ENCODE results near the gene AMBP.

The AMBP gene

DNA sequence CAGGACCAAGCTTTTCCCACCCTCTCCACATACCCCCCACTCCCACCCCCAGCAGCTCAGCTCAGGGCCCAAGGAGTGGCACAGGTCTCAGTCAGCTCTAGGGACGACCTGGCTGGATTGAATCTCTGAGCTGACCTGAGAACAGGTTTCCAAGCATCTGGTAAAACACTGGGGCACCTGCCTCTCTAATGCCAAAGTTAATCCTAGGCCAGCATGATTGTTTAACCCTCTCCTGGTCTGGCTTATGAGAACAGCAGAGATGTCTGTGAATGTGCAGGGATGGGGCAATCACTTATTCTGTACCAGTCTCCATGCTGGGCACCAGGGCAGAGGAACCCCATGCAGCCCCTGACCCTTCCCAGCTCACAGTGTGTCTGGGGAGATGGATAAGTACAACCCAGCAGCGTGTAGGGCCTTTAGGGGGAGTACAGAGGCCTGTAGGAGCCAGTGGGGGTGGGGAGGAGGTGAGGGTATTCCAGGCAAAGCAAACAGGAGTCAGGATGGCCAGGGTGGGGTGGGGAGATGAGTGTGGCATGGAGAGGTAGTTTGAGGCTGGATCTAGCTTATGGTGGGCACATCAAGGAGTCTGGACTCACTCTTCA is 21.7 kb upstream of the AMBP start:
- Histone ChIP-seq H3K36me3 (ENCODE audit: insufficient read depth, low read length) (no peaks in the 10 kb centered on the region), H3F3A (ENCODE audit: low read depth) (no peaks in the 10 kb centered on the region), H3K27me3 (ENCODE audit: insufficient read depth, low read length, poor library complexity, severe bottlenecking) (no peaks in the 10 kb centered on the region), H3K9me2 (replicated peaks; ENCODE audit: low read depth, low read length) (no peaks in the 10 kb centered on the region), H3K4me2 (ENCODE audit: low read depth, low read length, poor library complexity, severe bottlenecking) (no peak overlapping the region), H3K4me1 (ENCODE audit: insufficient read depth, low read length, poor library complexity, severe bottlenecking) (no peaks in the 10 kb centered on the region), H3K4me3 (ENCODE audit: low read length, poor library complexity, severe bottlenecking) (no peak overlapping the region), H4K20me1 (ENCODE audit: insufficient read depth, low read length, poor library complexity, severe bottlenecking) (no peaks in the 10 kb centered on the region), H2AFZ (ENCODE audit: low read length) (no peak overlapping the region), H3K9ac (ENCODE audit: low read depth, low read length, poor library complexity, severe bottlenecking) (no peak overlapping the region), H3K9me3 (ENCODE audit: insufficient read depth, low read depth, low read length) (no peaks in the 10 kb centered on the region), H3K79me2 (ENCODE audit: insufficient read depth, low read length) (no peaks in the 10 kb centered on the region)
- TF ChIP-seq CTCF (conservative IDR thresholded peaks at IDR 0.05; ENCODE audit: low read length) (no peak), EZH2phosphoT487 (IDR thresholded peaks at IDR 0.05; ENCODE audit: borderline replicate concordance) (no peak)

- no peaks in the 10 kb centered on the region for H3K79me2 ChIP-seq (ENCODE audit: insufficient read depth, low read length)
- H4K20me1 ChIP-seq (ENCODE audit: insufficient read depth, low read length, poor library complexity, severe bottlenecking), result no peaks in the 10 kb centered on the region
- H3K27me3 ChIP-seq (ENCODE audit: insufficient read depth, low read length, poor library complexity, severe bottlenecking), result no peaks in the 10 kb centered on the region
- no peaks in the 10 kb centered on the region for H3K4me1 ChIP-seq (ENCODE audit: insufficient read depth, low read length, poor library complexity, severe bottlenecking)
- H3K36me3 ChIP-seq (ENCODE audit: insufficient read depth, low read length), result no peaks in the 10 kb centered on the region
- no peaks in the 10 kb centered on the region for H3K9me3 ChIP-seq (ENCODE audit: insufficient read depth, low read depth, low read length)
- no peaks in the 10 kb centered on the region for H3F3A ChIP-seq (ENCODE audit: low read depth)
- H2AFZ ChIP-seq (ENCODE audit: low read length), result no peak within 1 kb of the TSS
- TF ChIP-seq EZH2phosphoT487 (IDR thresholded peaks at IDR 0.05; ENCODE audit: borderline replicate concordance) (no peak), CTCF (conservative IDR thresholded peaks at IDR 0.05; ENCODE audit: low read length) (no peak)
- H3K9ac ChIP-seq (ENCODE audit: low read depth, low read length, poor library complexity, severe bottlenecking), result no peak within 1 kb of the TSS
- H3K9me2 ChIP-seq (replicated peaks; ENCODE audit: low read depth, low read length), result no peaks in the 10 kb centered on the region
- H3K4me2 ChIP-seq (ENCODE audit: low read depth, low read length, poor library complexity, severe bottlenecking), result no peak within 1 kb of the TSS
- H3K4me3 ChIP-seq (ENCODE audit: low read length, poor library complexity, severe bottlenecking), result no peak within 1 kb of the TSS
Measured at GRCh38 chr9:114098936-114099668, 21.0 kb upstream of the AMBP start, which contains the start of gene KIF12. TSS of gene KIF12 (minus strand) at chr9:114099292. CDS start at chr9:114099276, 16 bp downstream.

GRCh38 chr9:114098021-114098935 is 20.2 kb upstream of the AMBP start:
- H4K20me1 ChIP-seq (ENCODE audit: insufficient read depth, low read length, poor library complexity, severe bottlenecking), result no peaks in the 10 kb centered on the region
- H3K36me3 ChIP-seq (ENCODE audit: insufficient read depth, low read length), result no peaks in the 10 kb centered on the region
- no peaks in the 10 kb centered on the region for H3F3A ChIP-seq (ENCODE audit: low read depth)
- H3K9ac ChIP-seq (ENCODE audit: low read depth, low read length, poor library complexity, severe bottlenecking), result no peak overlapping the region
- no peaks in the 10 kb centered on the region for H3K27me3 ChIP-seq (ENCODE audit: insufficient read depth, low read length, poor library complexity, severe bottlenecking)
- no peaks in the 10 kb centered on the region for H3K79me2 ChIP-seq (ENCODE audit: insufficient read depth, low read length)
- TF ChIP-seq CTCF (conservative IDR thresholded peaks at IDR 0.05; ENCODE audit: low read length), result no peak
- TF ChIP-seq EZH2phosphoT487 (IDR thresholded peaks at IDR 0.05; ENCODE audit: borderline replicate concordance), result no peak
- H3K4me3 ChIP-seq (ENCODE audit: low read length, poor library complexity, severe bottlenecking), result no peak overlapping the region
- H3K9me3 ChIP-seq (ENCODE audit: insufficient read depth, low read depth, low read length), result no peaks in the 10 kb centered on the region
- no peak overlapping the region for H2AFZ ChIP-seq (ENCODE audit: low read length)
- no peaks in the 10 kb centered on the region for H3K9me2 ChIP-seq (replicated peaks; ENCODE audit: low read depth, low read length)
- H3K4me2 ChIP-seq (ENCODE audit: low read depth, low read length, poor library complexity, severe bottlenecking), result no peak overlapping the region
- H3K4me1 ChIP-seq (ENCODE audit: insufficient read depth, low read length, poor library complexity, severe bottlenecking), result no peaks in the 10 kb centered on the region
